ENCODE data around the gene STK11. TPM values are rescaled to one million over a fixed set of nuclear protein-coding genes. Genes with fewer than 3 reads are reported as not detected.

The STK11 gene
- total and polyA plus RNA-seq, 2 donors (not counting 3 experiments of a cell fraction or from before 2014, with no cell fraction given) = 39.4 to 75.4 TPM

DNA sequence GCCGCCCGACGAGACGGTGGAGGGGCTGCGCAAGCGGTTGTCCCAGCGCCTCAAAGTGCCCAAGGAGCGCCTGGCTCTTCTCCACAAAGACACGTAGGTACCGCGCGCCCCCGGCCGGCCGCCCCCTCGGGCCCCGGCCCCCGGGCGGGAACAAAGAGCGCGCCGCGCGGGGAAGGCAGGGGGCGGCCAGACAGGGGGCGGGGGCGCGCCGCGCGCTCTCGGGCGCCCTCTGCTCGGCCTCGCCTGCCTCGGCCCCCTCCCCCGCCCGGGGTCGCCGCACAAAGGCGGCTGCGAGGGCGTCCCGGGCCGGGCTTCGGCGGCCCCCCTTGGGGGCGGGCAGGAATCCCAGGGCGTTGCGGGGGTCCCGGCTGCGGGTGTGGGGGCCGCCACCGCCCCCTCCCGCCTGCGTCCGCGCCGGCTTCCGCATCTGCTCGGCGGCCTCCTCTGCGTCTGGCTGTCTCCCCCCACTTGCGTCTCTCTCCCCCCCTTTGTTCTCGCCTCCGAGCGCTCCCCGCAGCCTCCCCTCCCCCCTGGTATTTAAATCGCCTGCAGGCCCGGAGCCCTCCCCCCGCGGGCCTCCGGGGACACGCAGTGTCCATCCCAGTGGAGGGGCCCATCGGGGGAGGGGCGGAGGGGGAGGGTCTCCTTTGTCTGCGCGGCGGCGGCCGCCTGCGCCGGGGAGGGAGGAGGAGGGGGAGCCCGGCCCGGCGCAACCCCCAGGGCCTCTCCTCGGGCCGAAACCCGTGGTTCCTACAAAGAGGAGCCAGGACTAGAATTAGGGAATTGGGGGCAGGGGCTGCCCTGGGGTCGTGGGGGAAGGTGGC, 45.1 kb downstream of the STK11 start:
- no peak overlapping the region for H2AFZ ChIP-seq (ENCODE audit: low read depth, low read length)
- H3K4me3 ChIP-seq (replicated peaks in 1 of 3; ENCODE audit: insufficient read depth in 1 of 3, low read depth in 1 of 3, low read length in 3 of 3) = peak overlapping the region; percentile 60 to 88 (median 85)
- no peaks in the 10 kb centered on the region for H3K9me3 ChIP-seq (replicated peaks; ENCODE audit: control insufficient read depth, insufficient read depth, low read length)
- TF ChIP-seq, protein P1, sequence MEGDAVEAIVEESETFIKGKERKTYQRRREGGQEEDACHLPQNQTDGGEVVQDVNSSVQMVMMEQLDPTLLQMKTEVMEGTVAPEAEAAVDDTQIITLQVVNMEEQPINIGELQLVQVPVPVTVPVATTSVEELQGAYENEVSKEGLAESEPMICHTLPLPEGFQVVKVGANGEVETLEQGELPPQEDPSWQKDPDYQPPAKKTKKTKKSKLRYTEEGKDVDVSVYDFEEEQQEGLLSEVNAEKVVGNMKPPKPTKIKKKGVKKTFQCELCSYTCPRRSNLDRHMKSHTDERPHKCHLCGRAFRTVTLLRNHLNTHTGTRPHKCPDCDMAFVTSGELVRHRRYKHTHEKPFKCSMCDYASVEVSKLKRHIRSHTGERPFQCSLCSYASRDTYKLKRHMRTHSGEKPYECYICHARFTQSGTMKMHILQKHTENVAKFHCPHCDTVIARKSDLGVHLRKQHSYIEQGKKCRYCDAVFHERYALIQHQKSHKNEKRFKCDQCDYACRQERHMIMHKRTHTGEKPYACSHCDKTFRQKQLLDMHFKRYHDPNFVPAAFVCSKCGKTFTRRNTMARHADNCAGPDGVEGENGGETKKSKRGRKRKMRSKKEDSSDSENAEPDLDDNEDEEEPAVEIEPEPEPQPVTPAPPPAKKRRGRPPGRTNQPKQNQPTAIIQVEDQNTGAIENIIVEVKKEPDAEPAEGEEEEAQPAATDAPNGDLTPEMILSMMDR (IDR thresholded peaks at IDR 0.05; ENCODE audit: extremely low read depth in 1 of 2, insufficient read depth in 1 of 2, low read depth in 1 of 2, low read length in 2 of 2) = no peak
- peak; percentile 40 for TF ChIP-seq POLR2AphosphoS5 (IDR thresholded peaks at IDR 0.05; ENCODE audit: insufficient read depth, low read depth, low read length)
- H3K4me1 ChIP-seq (ENCODE audit: control insufficient read depth, extremely low read depth, insufficient read depth, low read length) = peaks cover 22% of the 10 kb centered on the region
- peak overlapping the region; percentile 87 for H3K9ac ChIP-seq (replicated peaks; ENCODE audit: extremely low read depth, insufficient read depth, low read length)
- intact Hi-C loops (cut with micrococcal nuclease) = no loop called here
- H4K20me1 ChIP-seq (replicated peaks; ENCODE audit: control insufficient read depth, extremely low read depth, insufficient read depth, low read length) = no peaks in the 10 kb centered on the region
- POLR2A ChIA-PET = no interaction called here
- H3K4me2 ChIP-seq (ENCODE audit: insufficient read depth, low read length) = peak overlapping the region; percentile 66
- peak overlapping the region; percentile 90 for H3K27ac ChIP-seq (ENCODE audit: insufficient read depth, low read depth, low read length)
- H3K9me1 ChIP-seq (replicated peaks; ENCODE audit: control insufficient read depth, extremely low read depth, insufficient read depth, low read length) = no peaks in the 10 kb centered on the region
- peaks cover 17 to 23% of the 10 kb centered on the region in 2 experiments for H3K36me3 ChIP-seq (ENCODE audit: control insufficient read depth in 2 of 2, extremely low read depth in 1 of 2, insufficient read depth in 2 of 2, low read length in 2 of 2)
- no TSS peak for BruUV-seq (replicated peaks)
- H3K79me2 ChIP-seq (ENCODE audit: control insufficient read depth, insufficient read depth, low read length) = peaks cover 53% of the 10 kb centered on the region
- dilution Hi-C loops (cut with MboI; ENCODE audit: extremely low pct_ligation_motif_present, low sequenced_read_pairs) = no loop called here
- CTCF ChIA-PET = interaction anchor here (1.3 kb wide), 1 partner anchor 16 kb away, joined by 4 read pairs; no protein-coding TSS in a partner anchor
- no peaks in the 10 kb centered on the region for H3K27me3 ChIP-seq (ENCODE audit: control insufficient read depth in 2 of 2, insufficient read depth in 2 of 2, low read length in 2 of 2)
- FAIRE-seq = no peak
- peak; percentile 54 for DNase-seq (ENCODE audit: low read depth, low spot score)
